SK-N-SH (cell line): Measurements from ENCODE around the gene USP40.

ENCODE experiments used
- CTCF ChIP-seq: fragments of 200-600 bp; sonication (generic); IDR thresholded peaks from 2 replicates; pipeline ENCODE4 v1.6.1; 2017; ENCODE audit warnings: antibody characterized with exemption, mild to moderate bottlenecking, moderate library complexity
- NFIC ChIP-seq: IDR thresholded peaks from 2 replicates; pipeline ENCODE4 v1.4.0; 2012; ENCODE audit warnings: borderline replicate concordance
- POLR2AphosphoS5 ChIP-seq: IDR thresholded peaks from 2 replicates; pipeline ENCODE4 v1.6.1; 2012; ENCODE audit warnings: low read depth, low read length

DNA sequence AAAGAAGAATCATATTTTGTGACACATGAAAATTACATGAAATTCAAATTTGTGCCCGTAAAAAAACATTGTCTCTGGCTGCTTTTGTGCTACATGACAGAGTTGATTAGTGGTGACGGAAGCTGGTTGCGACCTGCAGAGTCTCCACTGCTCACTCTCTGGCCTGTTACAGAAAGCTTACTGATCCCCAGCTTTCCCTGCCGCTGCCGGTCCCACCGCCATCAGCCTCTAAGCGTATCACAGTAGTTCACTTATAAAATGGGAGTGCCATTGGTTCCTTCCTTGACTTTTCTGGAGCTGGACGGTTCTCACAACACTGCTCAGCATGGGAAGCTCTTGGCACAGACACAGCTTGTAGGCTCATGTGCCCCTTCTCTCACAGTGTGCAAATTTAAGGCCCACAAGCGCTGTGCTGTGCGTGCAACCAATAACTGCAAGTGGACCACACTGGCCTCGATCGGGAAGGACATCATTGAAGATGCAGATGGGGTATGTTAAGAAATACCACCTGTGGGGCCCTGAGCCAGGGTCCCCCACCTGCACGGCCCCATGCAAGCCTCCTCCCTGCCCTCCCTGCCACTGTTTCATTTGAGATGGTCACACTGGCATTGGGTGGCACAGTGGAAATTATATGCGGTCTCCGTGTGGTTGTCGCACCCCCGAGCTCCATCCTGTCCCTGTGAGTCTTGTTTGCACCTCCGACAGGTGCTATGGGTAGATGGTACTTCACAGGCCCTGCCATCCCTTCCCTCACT is 131.0 kb downstream of the USP40 start:
- TF ChIP-seq CTCF: no peak
- TF ChIP-seq POLR2AphosphoS5: no peak
- TF ChIP-seq NFIC: no peak
